Spleen (tissue), 11 donors: ENCODE measurements around the gene CCDC88C. TPM values are rescaled to one million over a fixed set of nuclear protein-coding genes. Genes with fewer than 3 reads are reported as not detected.

Source experiments
- DNase-seq: peaks from one replicate; pipeline ENCODE4 v3.0.0-alpha.2; 2020
- H3K27ac ChIP-seq, 8 donors: fragments of 200-600 bp; sonication (generic) in 7 of 8; 1 replicate in 4 of 8; 2 replicates in 4 of 8; pipeline versions ENCODE4 v1.5.0 to v1.8.0; 2016 to 2021; ENCODE audit warnings: inconsistent platforms in 4 of 8, mild to moderate bottlenecking in 4 of 8, moderate library complexity in 1 of 8
- H3K27me3 ChIP-seq, 7 donors: fragments of 200-600 bp; sonication (generic) in 6 of 7; replicated peaks in 1 of 7; 1 replicate in 4 of 7; 2 replicates in 3 of 7; pipeline versions ENCODE4 v1.5.0 to v1.8.0; 2016 to 2021; ENCODE audit warnings: inconsistent platforms in 3 of 7, mild to moderate bottlenecking in 1 of 7
- H3K36me3 ChIP-seq, 6 donors: fragments of 200-600 bp; sonication (generic) in 5 of 6; 1 replicate in 4 of 6; 2 replicates in 2 of 6; pipeline versions ENCODE4 v1.5.0 to v1.8.0; 2016 to 2021; ENCODE audit warnings: inconsistent platforms in 2 of 6
- H3K4me1 ChIP-seq, 6 donors: fragments of 200-600 bp; sonication (generic) in 5 of 6; 1 replicate in 3 of 6; 2 replicates in 3 of 6; pipeline versions ENCODE4 v1.5.0 to v1.8.0; 2016 to 2021; ENCODE audit warnings: inconsistent platforms in 3 of 6
- H3K4me3 ChIP-seq, 8 donors: fragments of 200-600 bp; sonication (generic) in 7 of 8; 1 replicate in 4 of 8; 2 replicates in 4 of 8; pipeline versions ENCODE4 v1.5.0 to v1.8.0; 2016 to 2021; ENCODE audit warnings: inconsistent platforms in 4 of 8, mild to moderate bottlenecking in 4 of 8, moderate library complexity in 2 of 8
- H3K9me3 ChIP-seq, 8 donors: fragments of 200-600 bp; sonication (generic) in 7 of 8; 1 replicate in 4 of 8; 2 replicates in 4 of 8; pipeline versions ENCODE4 v1.5.0 to v1.8.0; 2016 to 2021; ENCODE audit warnings: inconsistent platforms in 4 of 8
- POLR2A ChIP-seq, 3 donors: fragments of 450-650 bp; IDR thresholded peaks; one replicate each; pipeline ENCODE4 v1.5.1; 2017; ENCODE audit warnings: antibody characterized with exemption in 3 of 3, mild to moderate bottlenecking in 1 of 3
- POLR2AphosphoS5 ChIP-seq, 3 donors: sonication (generic); formaldehyde crosslinking; IDR thresholded peaks; one replicate each; pipeline ENCODE4 v1.5.1; 2017; ENCODE audit warnings: antibody characterized with exemption in 3 of 3
- WGBS, 5 donors: extraction: QIAGEN DNeasy Blood & Tissue Kit in 3 of 5; methylation state at CpG; one replicate each; pipeline versions ENCODE4 v1.1.5 to v1.1.7; 2013 to 2018; 5-methylcytosine and 5-hydroxymethylcytosine counted together
- intact Hi-C: fragments of 100-400 bp; cut with DNase I; formaldehyde crosslinking; loops from one replicate; pipeline ENCODE4 v1.15.0; 2023; ENCODE audit warnings: low total_unique reads
- polyA plus RNA-seq, 3 donors: library from polyadenylated mRNA; stranded (reverse); fragments of 200-250 nt; gene quantifications; one replicate each; pipeline ENCODE4 v1.2.1, GENCODE V29; 2013
- total RNA-seq, 7 donors: library from RNA; depleted of rRNA in 3 of 7; stranded (reverse); fragments of >200 nt in 3 of 7; fragmentation: NEBNext Ultra II Directional in 4 of 7; extraction: Animal tissue kit (Norgen Biotek cat#: 25700) in 4 of 7; gene quantifications; one replicate each; pipeline versions ENCODE4 v1.1.0 to v1.2.1, GENCODE V29; 2016 to 2021
- TF ChIP-seq, protein P1 (sequence below), 11 experiments: fragments of 200-600 bp in 7 of 11; fragments of 450-650 bp in 4 of 11; sonication (generic) in 4 of 11; IDR thresholded peaks in 8 of 11; conservative IDR thresholded peaks in 3 of 11; 1 replicate in 7 of 11; 2 replicates in 4 of 11; pipeline versions ENCODE4 v1.4.0 to v1.8.0; 2016 to 2021; ENCODE audit warnings: antibody characterized with exemption in 11 of 11, inconsistent platforms in 4 of 11, mild to moderate bottlenecking in 1 of 11
- donor health status: healthy with polysubstance abuse.
- donor health status: DM: no; HTN: no; CAD: no; lungs with moderate emphysema.
- donor health status: DM: no; HTN: no; CAD: no.
- donor health status: Bipolar disorder and iron deficiency.
- donor health status: healthy.
- donor health status: DM: no; HTN: no; CAD: no.
- donor health status: DM: yes; HTN: yes; CAD: no.

CCDC88C gene
- total and polyA plus RNA-seq, 10 donors, result 23.2 to 136 (median 101) TPM

DNA sequence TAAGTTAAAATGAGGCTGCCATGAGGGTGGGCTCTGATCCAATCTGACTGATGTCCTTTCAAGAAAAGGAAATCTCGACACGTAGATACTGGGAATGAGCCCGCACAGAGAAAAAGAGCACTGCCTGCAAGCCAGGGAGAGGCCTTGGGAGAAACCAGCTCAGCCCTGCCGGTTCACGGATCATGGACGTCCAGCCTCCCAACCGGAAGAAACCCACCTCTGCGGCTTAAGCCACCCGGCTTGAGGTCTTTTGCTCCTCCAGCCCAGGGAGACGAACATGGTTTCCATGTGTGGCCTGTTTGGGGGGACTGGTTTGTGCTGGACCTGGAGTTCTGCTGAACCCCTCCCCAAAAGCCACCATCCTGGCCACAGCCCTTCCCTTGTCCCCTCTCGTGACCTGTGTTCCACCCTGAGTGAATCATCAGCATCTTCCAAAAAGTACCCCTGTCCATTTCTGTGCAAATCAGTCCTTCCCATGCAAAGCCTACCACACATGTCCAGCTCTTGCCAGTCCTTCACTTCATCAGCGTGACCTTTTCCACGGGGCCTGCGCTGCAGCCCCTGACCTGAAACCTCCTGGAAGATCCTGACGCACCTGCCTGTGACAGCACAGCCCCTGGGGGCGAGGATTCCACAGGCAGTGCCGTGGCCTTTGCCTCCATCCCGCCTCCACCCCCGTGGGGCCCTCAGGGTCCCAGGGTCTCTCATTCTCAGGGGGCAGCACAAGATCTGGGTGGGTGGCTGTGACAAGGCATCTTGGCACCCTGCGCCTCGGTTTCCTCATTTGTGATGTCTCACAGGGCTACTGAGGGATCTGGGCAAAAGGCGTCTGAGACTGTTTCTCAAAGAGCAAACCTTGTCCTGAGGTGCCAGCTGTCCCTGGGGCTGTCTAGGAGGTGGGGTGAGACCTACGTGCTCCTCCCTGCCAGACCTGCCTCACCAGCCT is 121.5 kb downstream of the CCDC88C start:
- WGBS, 5 donors, result 94 to 98% (median 97%) methylated on average over 19 to 23 of the region's 23 CpGs
- Histone ChIP-seq H3K27ac (no peak overlapping the region), H3K4me3 (no peak overlapping the region), H3K36me3 (peaks cover 9 to 100% (median 92%) of the 10 kb centered on the region in 6 donors), H3K27me3 (no peaks in the 10 kb centered on the region), H3K4me1 (no peaks in the 10 kb centered on the region), H3K9me3 (no peaks in the 10 kb centered on the region)
- intact Hi-C loops, result no loop called here
- TF ChIP-seq POLR2AphosphoS5 (IDR thresholded peaks at IDR 0.05) (peak in 1 of 3 donors; percentile 46), POLR2A (IDR thresholded peaks at IDR 0.05) (no peak)
- TF ChIP-seq, protein P1, sequence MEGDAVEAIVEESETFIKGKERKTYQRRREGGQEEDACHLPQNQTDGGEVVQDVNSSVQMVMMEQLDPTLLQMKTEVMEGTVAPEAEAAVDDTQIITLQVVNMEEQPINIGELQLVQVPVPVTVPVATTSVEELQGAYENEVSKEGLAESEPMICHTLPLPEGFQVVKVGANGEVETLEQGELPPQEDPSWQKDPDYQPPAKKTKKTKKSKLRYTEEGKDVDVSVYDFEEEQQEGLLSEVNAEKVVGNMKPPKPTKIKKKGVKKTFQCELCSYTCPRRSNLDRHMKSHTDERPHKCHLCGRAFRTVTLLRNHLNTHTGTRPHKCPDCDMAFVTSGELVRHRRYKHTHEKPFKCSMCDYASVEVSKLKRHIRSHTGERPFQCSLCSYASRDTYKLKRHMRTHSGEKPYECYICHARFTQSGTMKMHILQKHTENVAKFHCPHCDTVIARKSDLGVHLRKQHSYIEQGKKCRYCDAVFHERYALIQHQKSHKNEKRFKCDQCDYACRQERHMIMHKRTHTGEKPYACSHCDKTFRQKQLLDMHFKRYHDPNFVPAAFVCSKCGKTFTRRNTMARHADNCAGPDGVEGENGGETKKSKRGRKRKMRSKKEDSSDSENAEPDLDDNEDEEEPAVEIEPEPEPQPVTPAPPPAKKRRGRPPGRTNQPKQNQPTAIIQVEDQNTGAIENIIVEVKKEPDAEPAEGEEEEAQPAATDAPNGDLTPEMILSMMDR (IDR thresholded peaks at IDR 0.05 in 8 of 11, conservative IDR thresholded peaks at IDR 0.05 in 3 of 11), result no peak
- DNase-seq, result no peak

DNA sequence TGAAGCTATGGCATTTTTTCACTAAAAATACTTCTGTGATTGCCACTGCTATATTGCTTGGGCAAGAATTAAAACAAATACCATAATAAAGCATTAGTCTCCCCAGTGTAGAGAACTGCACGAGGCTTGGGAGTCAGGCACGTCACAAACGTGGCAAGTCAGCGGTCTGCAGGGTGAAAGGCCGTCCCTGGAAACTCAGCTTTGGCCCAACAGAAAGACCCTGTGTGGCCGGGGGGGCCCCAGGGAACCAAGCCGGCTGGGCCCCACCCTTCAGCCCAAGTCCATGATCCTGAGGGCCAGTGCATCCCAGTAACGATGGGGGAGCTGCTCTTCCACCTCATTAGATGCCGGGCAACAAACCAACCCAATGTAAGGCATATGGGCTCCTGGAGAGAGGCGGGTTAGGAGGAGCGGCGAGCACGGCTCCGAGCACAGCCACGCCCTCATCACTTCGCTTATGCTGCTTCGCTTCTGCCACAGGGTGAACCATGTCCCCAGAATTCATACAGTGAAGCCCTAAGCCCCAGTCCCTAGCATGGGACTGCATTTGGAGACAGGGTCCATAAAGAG is 122.3 kb downstream of the CCDC88C start:
- Histone ChIP-seq H3K27me3 (no peaks in the 10 kb centered on the region), H3K9me3 (no peaks in the 10 kb centered on the region), H3K4me1 (no peaks in the 10 kb centered on the region), H3K36me3 (peaks cover 9 to 100% (median 92%) of the 10 kb centered on the region in 6 donors), H3K27ac (no peak overlapping the region), H3K4me3 (no peak overlapping the region)
- no peak for DNase-seq
- 95 to 99% (median 96%) methylated on average over 17 of the region's 17 CpGs for WGBS, 5 donors
- intact Hi-C loops, result no loop called here
- TF ChIP-seq, protein P1 (IDR thresholded peaks at IDR 0.05 in 8 of 11, conservative IDR thresholded peaks at IDR 0.05 in 3 of 11), result no peak
- no peak for TF ChIP-seq POLR2A (IDR thresholded peaks at IDR 0.05)
- peak in 1 of 3 donors; percentile 13 for TF ChIP-seq POLR2AphosphoS5 (IDR thresholded peaks at IDR 0.05)

DNA sequence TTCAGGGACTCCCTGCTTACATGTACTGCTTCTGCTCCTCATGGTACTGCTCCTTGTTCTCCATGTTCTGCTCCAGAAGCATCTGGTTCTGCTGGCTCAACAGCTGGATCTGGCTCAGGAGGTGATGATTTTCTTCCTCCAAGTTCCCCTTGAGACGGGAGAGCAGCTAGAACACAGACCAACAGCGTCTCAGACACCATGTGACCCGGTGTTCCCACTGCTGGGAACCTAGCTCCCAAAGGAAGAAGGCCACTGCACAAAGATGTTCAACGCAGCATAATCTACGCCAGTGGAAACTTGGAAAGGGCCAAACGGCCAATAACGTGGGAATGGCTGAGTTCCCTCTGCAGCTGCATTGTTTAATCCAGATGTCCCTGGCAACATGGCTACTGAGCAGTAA is 123.5 kb downstream of the CCDC88C start:
- Histone ChIP-seq H3K4me1 (no peaks in the 10 kb centered on the region), H3K4me3 (no peak overlapping the region), H3K27ac (peak overlapping the region in 1 of 8 donors; percentile 44), H3K27me3 (no peaks in the 10 kb centered on the region), H3K36me3 (peaks cover 4 to 100% (median 92%) of the 10 kb centered on the region in 6 donors), H3K9me3 (no peaks in the 10 kb centered on the region)
- DNase-seq, result no peak
- intact Hi-C loops, result no loop called here
- WGBS, 5 donors, result 87 to 97% (median 92%) methylated on average over 7 of the region's 7 CpGs
- no peak for TF ChIP-seq POLR2AphosphoS5 (IDR thresholded peaks at IDR 0.05)
- no peak for TF ChIP-seq POLR2A (IDR thresholded peaks at IDR 0.05)
- TF ChIP-seq, protein P1 (IDR thresholded peaks at IDR 0.05 in 8 of 11, conservative IDR thresholded peaks at IDR 0.05 in 3 of 11), result no peak

DNA sequence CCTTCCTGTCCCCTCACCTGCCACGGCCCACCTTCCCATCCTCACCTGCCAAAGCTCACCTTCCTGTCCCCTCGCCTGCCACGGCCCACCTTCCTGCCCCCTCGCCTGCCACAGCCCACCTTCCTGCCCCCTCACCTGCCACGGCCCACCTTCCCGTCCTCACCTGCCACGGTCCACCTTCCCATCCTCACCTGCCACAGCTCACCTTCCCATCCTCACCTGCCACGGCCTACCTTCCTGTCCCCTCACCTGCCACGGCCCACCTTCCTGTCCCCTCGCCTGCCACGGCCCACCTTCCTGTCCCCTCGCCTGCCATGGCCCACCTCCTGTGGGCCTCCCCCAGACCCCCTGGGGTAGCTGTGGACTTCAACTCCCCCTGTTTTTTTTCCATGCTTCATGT is 124.3 kb downstream of the CCDC88C start:
- TF ChIP-seq POLR2A (IDR thresholded peaks at IDR 0.05) (no peak), POLR2AphosphoS5 (IDR thresholded peaks at IDR 0.05) (no peak)
- TF ChIP-seq, protein P1 (IDR thresholded peaks at IDR 0.05 in 8 of 11, conservative IDR thresholded peaks at IDR 0.05 in 3 of 11), result no peak

More for the DNA sequence above, 124.3 kb downstream of the CCDC88C start:
- Histone ChIP-seq H3K9me3 (no peaks in the 10 kb centered on the region), H3K36me3 (peaks cover 3 to 100% (median 93%) of the 10 kb centered on the region in 6 donors), H3K4me1 (no peaks in the 10 kb centered on the region), H3K4me3 (no peak overlapping the region), H3K27me3 (no peaks in the 10 kb centered on the region), H3K27ac (peak overlapping the region in 1 of 8 donors; percentile 13)
- intact Hi-C loops, result no loop called here
- DNase-seq, result no peak
- WGBS, 5 donors, result 32 to 68% (median 46%) methylated on average over 10 to 12 of the region's 12 CpGs
